Testis (tissue), 3 donors: ENCODE measurements around the gene ABCA3. TPM values are rescaled to one million over a fixed set of nuclear protein-coding genes. Genes with fewer than 3 reads are reported as not detected.

Experiments
- DNase-seq: peaks from one replicate; pipeline ENCODE4 v3.0.0-alpha.2; 2019
- H3K27ac ChIP-seq, 2 donors: fragments of 200-600 bp; sonication (generic); one replicate each; pipeline ENCODE4 v1.5.1; 2019
- H3K27me3 ChIP-seq: fragments of 200-600 bp; sonication (generic); one replicate; pipeline ENCODE4 v1.5.1; 2019
- H3K36me3 ChIP-seq: fragments of 200-600 bp; sonication (generic); one replicate; pipeline ENCODE4 v1.5.1; 2017; ENCODE audit warnings: low read depth; ENCODE audit errors: missing control alignments
- H3K4me1 ChIP-seq: fragments of 200-600 bp; sonication (generic); one replicate; pipeline ENCODE4 v1.5.1; 2019
- H3K4me3 ChIP-seq, 2 donors: fragments of 200-600 bp; sonication (generic); one replicate each; pipeline ENCODE4 v1.5.1; 2017 to 2019
- H3K9me3 ChIP-seq: fragments of 200-600 bp; sonication (generic); one replicate; pipeline ENCODE4 v1.5.1; 2017
- CTCF ChIP-seq, 3 experiments: fragments of 450-650 bp in 2 of 3; fragments of 200-600 bp in 1 of 3; sonication (generic) in 1 of 3; IDR thresholded peaks; one replicate each; pipeline ENCODE4 v1.5.1; 2016 to 2019; ENCODE audit warnings: antibody characterized with exemption in 3 of 3, mild to moderate bottlenecking in 2 of 3, moderate library complexity in 1 of 3
- POLR2A ChIP-seq: fragments of 450-650 bp; IDR thresholded peaks from one replicate; pipeline ENCODE4 v1.6.1; 2017; ENCODE audit warnings: antibody characterized with exemption, mild to moderate bottlenecking, moderate library complexity
- WGBS, 2 donors: methylation state at CpG; one replicate each; pipeline ENCODE4 v1.1.5; 2018; 5-methylcytosine and 5-hydroxymethylcytosine counted together
- intact Hi-C: fragments of 100-400 bp; cut with DNase I; formaldehyde crosslinking; loops from one replicate; pipeline ENCODE4 v1.15.1; 2023; ENCODE audit warnings: low total_unique reads
- polyA plus RNA-seq: library from polyadenylated mRNA; stranded (reverse); fragments of 350-450 nt; fragmentation: Illumina TruSeq; extraction: RNeasy Lipid Tissue Mini Kit (QIAGEN cat#74804); gene quantifications from one replicate; pipeline ENCODE4 v1.2.3, GENCODE V29; 2014; ENCODE audit warnings: low read depth, low replicate concordance; ENCODE audit not compliant: insufficient read depth
- total RNA-seq, 2 donors: library from RNA; depleted of rRNA; stranded (reverse); fragments of >200 nt; gene quantifications; one replicate each; pipeline ENCODE4 v1.2.3, GENCODE V29; 2016

Gene ABCA3
- total and polyA plus RNA-seq, 3 donors from 2014 or later: 24.5 to 38.1 (median 35.1) TPM

GRCh38 chr16:2296661-2297505 lies 43.6 kb downstream of the ABCA3 start:
- Histone ChIP-seq H3K27ac (peak overlapping the region in 1 of 2 donors; percentile 63), H3K4me1 (peaks cover 10% of the 10 kb centered on the region), H3K4me3 (no peak overlapping the region), H3K27me3 (no peaks in the 10 kb centered on the region), H3K9me3 (no peaks in the 10 kb centered on the region), H3K36me3 (no peaks in the 10 kb centered on the region)
- intact Hi-C loops: no loop called here
- TF ChIP-seq POLR2A: no peak
- TF ChIP-seq CTCF (IDR thresholded peaks at IDR 0.05): peak; percentile 45 to 62 (median 55)
- DNase-seq: peak; percentile 88
- WGBS, 2 donors: 72 to 77% methylated on average over 11 to 23 of the region's 23 CpGs

- DNase-seq: no peak
- Histone ChIP-seq H3K4me1 (peaks cover 10% of the 10 kb centered on the region), H3K27me3 (no peaks in the 10 kb centered on the region), H3K27ac (no peak overlapping the region), H3K36me3 (no peaks in the 10 kb centered on the region), H3K9me3 (no peaks in the 10 kb centered on the region), H3K4me3 (no peak overlapping the region)
- intact Hi-C loops: no loop called here
- TF ChIP-seq CTCF (IDR thresholded peaks at IDR 0.05) (no peak), POLR2A (no peak)
- 84 to 89% methylated on average over 9 to 20 of the region's 21 CpGs for WGBS, 2 donors
Measured at GRCh38 chr16:2295056-2295798, 45.3 kb downstream of the ABCA3 start.

- Histone ChIP-seq H3K4me3 (no peak overlapping the region), H3K4me1 (peaks cover 10% of the 10 kb centered on the region), H3K36me3 (no peaks in the 10 kb centered on the region), H3K27ac (no peak overlapping the region), H3K9me3 (no peaks in the 10 kb centered on the region), H3K27me3 (no peaks in the 10 kb centered on the region)
- TF ChIP-seq POLR2A (no peak), CTCF (IDR thresholded peaks at IDR 0.05) (no peak)
- intact Hi-C loops: no loop called here
- DNase-seq: no peak
- WGBS, 2 donors: 95% methylated on average over 9 of the region's 9 CpGs
Measured at GRCh38 chr16:2292221-2292620, 48.3 kb downstream of the ABCA3 start.

- no peak for DNase-seq
- no peak overlapping the region for H3K27ac ChIP-seq
- intact Hi-C loops: no loop called here
- no peak overlapping the region for H3K4me3 ChIP-seq
- H3K36me3 ChIP-seq: no peaks in the 10 kb centered on the region
- no peaks in the 10 kb centered on the region for H3K9me3 ChIP-seq
- H3K4me1 ChIP-seq: no peaks in the 10 kb centered on the region
- H3K27me3 ChIP-seq: no peaks in the 10 kb centered on the region
- TF ChIP-seq POLR2A: no peak
- no peak for TF ChIP-seq CTCF (IDR thresholded peaks at IDR 0.05)
- WGBS, 2 donors: 93 to 96% methylated on average over 21 to 23 of the region's 23 CpGs
Measured at GRCh38 chr16:2289282-2289681, 51.2 kb downstream of the ABCA3 start.
